Right forelimb (tissue), 1 donor: Measurements from ENCODE around the gene APOL1.
"Not testable (repeated sequence)": the region's sequence is repeated elsewhere in the genome, so short reads cannot be mapped to it uniquely, and the experiment has no call there.

Experiments
- DNase-seq: peaks from one replicate; pipeline ENCODE4 v3.0.0-alpha.2; 2018

APOL1 gene

DNA sequence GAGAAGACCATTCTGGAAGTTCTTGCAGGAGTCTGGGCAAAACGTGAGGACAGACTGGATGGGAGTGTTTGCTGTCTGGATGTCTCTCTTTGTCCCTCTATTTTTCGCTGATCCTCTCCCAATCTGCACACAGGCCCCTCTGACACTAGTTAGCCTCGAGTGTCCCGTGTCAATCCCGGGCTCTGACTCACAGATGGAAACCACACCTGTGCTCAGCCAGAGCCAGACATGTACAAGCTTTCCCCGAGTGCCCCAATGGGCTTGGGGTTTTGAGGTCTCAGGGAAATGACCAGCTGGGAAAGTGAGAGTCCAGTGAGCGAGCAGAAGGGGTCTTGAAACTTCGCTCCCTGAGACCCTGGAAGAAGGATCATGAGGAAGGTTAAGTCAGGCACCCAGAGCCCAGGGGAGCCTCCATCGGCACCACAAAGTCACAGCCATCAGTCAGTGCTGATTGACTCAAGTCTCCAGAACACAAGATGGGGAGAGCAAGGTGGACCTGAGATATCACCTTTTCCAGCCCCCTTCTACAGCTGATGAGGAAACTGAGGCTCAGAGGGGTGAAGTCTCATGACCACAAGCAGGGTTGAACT is 27.5 kb upstream of the APOL1 start:
- no peak for DNase-seq

DNA sequence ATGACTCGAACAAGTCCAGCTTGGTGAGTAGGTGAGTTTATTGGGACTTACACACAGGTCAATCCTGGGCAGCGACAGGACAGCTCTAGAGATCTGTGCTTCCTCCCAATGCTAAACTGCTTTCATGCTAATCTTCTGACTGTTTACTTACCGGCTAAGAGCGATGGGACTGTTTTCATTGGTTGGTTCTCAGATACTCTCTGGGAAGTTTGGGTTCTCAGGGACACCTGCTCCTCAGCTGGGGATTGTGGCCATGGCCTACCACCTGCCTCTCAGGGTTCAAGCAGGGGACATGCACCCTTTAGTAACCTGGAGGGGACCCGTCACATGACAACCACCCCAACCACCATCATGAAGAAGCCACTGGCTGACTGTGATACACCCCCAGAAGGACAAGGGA is 26.7 kb upstream of the APOL1 start:
- DNase-seq, result no peak

DNA sequence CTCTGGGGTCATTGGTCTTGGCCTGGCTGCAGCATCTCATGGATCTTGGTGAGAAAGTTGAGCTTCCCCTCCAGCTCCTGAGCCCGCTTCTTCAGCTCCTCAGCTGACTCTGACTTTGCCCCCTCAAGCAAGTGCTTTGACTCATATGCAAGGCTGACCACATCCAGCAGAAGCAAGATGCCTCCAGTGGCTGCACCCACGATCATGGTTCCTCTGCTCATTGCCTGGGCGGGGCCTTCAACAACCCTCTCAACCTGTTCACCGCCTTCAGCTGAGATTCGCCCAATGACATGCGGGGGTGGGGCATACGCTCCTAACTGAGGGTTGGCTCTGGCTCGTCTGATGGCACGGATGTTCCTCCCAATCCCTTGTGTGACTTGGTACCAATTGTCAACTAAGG is 25.5 kb upstream of the APOL1 start:
- no peak for DNase-seq

- DNase-seq, result no peak
Observed at GRCh38 chr22:36227806-36228205, 25.1 kb upstream of the APOL1 start.

GRCh38 chr22:36228369-36228768 is 24.6 kb upstream of the APOL1 start:
- not testable (repeated sequence) for DNase-seq

- DNase-seq, result no peak
Observed at GRCh38 chr22:36228944-36229343, 24.0 kb upstream of the APOL1 start.

GRCh38 chr22:36229649-36230048 is 23.3 kb upstream of the APOL1 start:
- not testable (repeated sequence) for DNase-seq

DNA sequence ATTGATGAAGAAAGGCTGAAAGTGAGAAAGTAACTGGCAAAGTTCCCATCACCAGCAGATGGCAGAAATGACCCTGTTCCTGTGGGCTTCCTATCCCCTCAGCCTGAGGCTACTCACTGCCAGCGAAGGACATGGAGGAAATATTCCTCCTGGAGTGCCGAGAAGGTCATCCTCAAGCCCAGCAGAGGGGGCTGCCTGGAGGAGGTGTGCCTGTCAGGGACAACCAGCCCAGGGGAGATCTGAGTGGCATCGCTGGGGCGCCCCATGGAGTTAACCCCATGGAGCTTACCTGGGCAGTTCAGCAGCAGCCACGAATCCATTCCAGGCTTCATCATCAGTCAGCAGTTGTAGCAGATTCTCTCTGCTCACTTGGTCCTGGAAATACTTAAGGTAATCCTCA is 21.9 kb upstream of the APOL1 start:
- DNase-seq, result not testable (repeated sequence)

- no peak for DNase-seq
Observed at GRCh38 chr22:36232715-36233401, 20.1 kb upstream of the APOL1 start.

GRCh38 chr22:36233796-36234195 is 19.1 kb upstream of the APOL1 start:
- DNase-seq, result no peak

GRCh38 chr22:36234213-36234612 is 18.7 kb upstream of the APOL1 start:
- DNase-seq, result no peak

DNA sequence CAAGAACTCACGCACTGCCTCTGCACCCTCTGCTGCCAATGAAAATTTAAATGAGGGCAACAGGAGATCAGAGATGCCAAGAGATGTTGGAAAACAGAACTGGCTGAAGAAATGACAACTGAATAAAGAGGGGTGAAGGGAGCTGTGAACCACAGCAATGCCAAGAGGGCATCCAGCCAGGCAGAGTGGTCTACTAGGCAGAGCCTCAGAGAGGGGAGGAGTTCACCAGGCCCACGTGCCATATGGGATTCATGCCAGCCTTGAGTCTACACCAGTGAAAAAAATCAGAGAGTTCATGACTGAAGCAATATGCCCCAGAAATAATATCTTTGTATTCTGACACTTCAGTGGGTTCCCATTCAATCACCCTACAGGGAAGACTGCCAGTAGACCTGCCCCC is 18.0 kb upstream of the APOL1 start:
- DNase-seq, result no peak

DNA sequence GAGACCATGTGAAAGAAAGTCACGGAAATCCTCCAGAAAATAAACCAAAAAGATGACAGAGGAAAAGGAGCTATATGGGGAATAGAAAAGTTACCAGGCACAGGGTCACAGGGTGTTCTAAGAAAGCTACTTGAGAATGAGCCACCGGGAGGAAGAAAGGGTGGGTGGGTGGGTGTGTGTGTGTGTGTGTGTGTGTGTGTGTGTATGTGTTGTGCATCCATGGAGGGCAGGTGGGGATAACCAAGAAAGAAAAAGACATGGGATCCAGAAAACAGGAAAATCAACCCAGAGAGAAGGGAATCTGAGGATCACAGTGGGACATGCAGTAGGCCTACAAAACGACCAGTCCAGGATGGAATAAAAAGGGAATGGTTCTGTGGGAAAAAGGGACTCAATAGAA is 17.3 kb upstream of the APOL1 start:
- no peak for DNase-seq

GRCh38 chr22:36236388-36237319 is 16.3 kb upstream of the APOL1 start:
- DNase-seq, result no peak

DNA sequence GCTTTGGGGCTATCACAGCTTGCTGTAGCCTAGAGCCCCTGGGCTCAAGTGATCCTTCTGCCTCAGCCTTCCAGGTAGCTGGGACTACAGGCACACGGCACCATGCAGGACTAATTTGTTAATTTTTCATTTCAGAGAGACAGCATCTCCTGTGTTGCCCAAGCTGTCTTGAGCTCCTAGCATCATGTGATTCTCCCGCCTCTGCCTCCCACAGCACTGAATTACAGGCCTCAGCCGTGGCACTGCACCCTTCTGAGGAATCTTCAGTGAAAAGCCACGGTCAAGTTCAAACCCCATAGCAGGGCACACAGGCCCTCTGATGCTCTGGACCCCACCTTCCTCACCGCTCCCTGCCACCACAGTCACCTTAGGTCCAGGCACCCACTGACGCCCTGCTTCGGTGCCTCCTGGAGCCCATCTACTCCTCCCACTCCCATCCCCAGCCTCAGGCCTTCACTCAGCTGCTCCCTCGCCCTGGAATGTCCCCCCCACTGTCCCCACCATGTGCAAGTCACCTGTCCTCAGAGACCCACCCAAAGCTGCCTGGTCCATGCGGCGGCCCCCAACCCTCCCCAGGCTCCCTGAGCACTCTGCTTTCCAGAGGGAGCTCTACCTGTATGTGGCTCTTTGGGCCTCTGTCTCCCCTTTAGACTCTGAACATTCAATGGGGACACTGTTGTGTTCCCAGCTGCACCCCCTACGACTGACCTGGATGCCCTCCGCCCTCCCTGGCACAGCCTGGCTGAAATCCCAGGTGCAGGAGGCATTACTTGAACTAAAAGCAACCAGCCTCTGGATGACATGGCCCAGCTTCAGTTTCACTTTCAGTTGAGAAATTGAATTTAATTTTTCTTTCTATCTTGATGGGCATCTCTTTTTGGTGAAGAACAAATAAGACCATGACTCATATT is 15.2 kb upstream of the APOL1 start:
- DNase-seq, result no peak

GRCh38 chr22:36238373-36239149 is 14.4 kb upstream of the APOL1 start:
- no peak for DNase-seq

GRCh38 chr22:36239150-36239400 is 13.9 kb upstream of the APOL1 start:
- DNase-seq, result no peak

DNA sequence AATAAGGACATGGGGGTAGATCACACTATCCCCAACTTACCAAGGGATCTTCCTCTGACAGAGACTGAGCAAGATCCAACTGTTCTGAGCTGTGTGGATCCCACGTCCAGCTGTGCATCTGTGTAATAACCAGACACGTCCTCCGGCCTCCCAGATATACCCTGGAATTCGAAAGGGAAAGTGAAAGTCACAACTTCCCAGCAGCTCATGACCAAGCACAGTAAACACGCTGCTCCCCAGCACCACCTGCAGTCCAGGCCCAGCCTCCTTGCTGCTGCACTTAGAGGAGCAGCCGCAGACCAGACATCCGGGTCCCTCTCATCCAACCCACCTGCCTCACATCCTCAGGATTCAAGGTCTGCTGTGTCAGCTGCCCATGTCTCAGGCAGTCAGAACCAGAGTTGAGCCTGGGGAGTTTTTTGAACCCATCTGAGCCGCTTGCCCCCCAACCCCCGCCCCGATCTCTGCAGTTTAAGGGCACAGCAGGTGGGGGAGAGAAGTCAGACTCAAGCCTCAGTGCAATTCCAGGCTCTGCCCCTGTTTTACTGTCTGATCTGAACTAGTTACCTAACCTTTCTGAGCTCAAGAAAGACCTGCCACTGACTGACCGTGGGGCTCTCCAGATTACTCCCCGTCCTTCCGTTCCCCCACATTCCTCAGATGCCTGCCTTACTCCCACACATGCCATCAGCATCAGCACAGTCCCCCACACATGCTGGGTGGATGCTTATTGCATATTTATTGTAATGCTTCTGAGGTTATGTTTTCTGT is 13.3 kb upstream of the APOL1 start, which contains the start of gene APOL2:
APOL2 (minus strand) TSS at position 127 of the 771 bp plus-strand sequence. CDS start 6,365 bp downstream, outside the sequence.
- DNase-seq, result peak; percentile 88

DNA sequence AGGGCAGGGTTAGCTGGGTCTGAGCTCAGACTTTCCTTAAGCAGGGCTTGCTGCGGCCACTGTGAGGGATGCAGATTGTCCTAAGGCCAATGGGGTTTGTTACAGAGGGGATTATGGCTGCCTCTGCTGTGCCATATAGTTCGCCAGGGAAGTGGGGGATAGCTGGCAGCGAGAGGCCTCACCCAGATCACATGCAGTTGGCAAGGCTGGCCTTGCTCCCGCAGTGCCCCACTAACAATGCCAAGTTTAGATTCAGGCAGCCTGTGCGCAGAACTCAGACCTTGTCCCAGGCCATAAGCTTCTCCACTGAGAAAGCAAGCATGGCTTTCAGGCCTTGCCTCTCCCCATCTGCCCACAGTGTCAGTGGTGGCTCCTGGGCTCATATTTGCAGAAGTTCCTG is 8.9 kb upstream of the APOL1 start:
- DNase-seq, result no peak

DNA sequence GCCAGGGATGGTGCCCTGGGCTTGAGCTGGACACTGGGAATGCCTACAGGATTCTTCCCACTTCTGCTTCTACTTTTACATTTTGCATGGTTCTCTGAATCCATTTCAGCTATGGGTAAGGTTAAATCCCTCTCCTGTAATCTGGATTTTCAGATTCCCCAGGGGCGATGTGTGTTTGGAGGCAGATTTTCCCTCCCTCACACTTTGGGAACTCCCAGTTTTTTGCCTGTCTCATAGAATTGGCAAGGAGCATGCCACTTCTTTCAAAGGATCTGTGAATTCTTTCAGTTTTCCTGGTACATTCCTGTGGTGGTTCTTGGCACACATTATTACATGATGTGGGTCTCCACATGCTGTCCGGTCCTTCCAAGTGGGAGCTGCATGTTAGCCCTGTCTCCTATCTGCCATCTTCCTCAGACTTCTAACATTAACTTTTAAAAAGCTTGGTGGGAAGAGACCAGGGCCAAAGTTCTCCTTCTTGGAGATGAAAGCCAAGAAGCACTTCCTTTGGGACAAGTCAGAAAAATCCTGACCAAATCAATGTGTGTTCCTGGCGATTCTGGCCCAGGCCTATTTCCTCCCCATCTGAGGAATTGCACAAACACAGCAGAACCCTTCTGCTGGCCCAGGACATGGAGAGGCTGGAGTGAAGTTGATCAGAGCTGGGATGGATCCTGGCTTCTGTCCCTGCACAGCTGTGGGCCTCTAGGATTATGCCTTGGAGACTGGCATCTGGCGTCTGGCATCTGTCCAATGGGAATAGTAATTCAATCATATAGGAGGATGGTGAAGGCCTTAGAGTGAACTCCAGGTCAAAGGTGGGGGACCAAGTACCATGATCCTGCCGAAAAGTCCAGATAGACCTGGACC is 8.2 kb upstream of the APOL1 start:
- no peak for DNase-seq
